Suprapubic skin (tissue), 4 donors: ENCODE results near the gene COX4I2. TPM values are rescaled to one million over a fixed set of nuclear protein-coding genes. Genes with fewer than 3 reads are reported as not detected.

Experiments
- DNase-seq, 2 donors: peaks; one replicate each; pipeline ENCODE4 v3.0.0-alpha.2; 2019; ENCODE audit warnings: low spot score in 2 of 2
- H3K27ac ChIP-seq: fragments of 200-600 bp; sonication (generic); one replicate; pipeline ENCODE4 v1.5.1; 2019
- H3K27me3 ChIP-seq: fragments of 200-600 bp; sonication (generic); one replicate; pipeline ENCODE4 v1.5.1; 2019
- H3K36me3 ChIP-seq: fragments of 200-600 bp; sonication (generic); one replicate; pipeline ENCODE4 v1.5.1; 2019
- H3K4me1 ChIP-seq: fragments of 200-600 bp; sonication (generic); one replicate; pipeline ENCODE4 v1.5.1; 2019
- H3K4me3 ChIP-seq: fragments of 200-600 bp; sonication (generic); one replicate; pipeline ENCODE4 v1.5.1; 2019; ENCODE audit warnings: mild to moderate bottlenecking
- H3K9me3 ChIP-seq: fragments of 200-600 bp; sonication (generic); one replicate; pipeline ENCODE4 v1.5.1; 2019
- EP300 ChIP-seq: sonication (generic); formaldehyde crosslinking; IDR thresholded peaks from one replicate; pipeline ENCODE4 v1.6.1; 2017; ENCODE audit warnings: antibody characterized with exemption
- POLR2A ChIP-seq, 2 donors: fragments of 450-650 bp; IDR thresholded peaks; one replicate each; pipeline ENCODE4 v1.6.1; 2017; ENCODE audit warnings: antibody characterized with exemption in 2 of 2, mild to moderate bottlenecking in 2 of 2, moderate library complexity in 2 of 2
- POLR2AphosphoS5 ChIP-seq, 3 donors: sonication (generic); formaldehyde crosslinking; IDR thresholded peaks; one replicate each; pipeline ENCODE4 v1.6.1; 2017; ENCODE audit warnings: antibody characterized with exemption in 3 of 3
- WGBS: methylation state at CpG from one replicate; pipeline ENCODE4 v1.1.5; 2018; 5-methylcytosine and 5-hydroxymethylcytosine counted together
- total RNA-seq, 4 donors: library from RNA; depleted of rRNA; stranded (reverse); fragments of >200 nt; gene quantifications; one replicate each; pipeline ENCODE4 v1.1.0, GENCODE V29; 2016
- TF ChIP-seq, protein P1 (sequence below), 2 donors: fragments of 200-600 bp in 1 of 2; fragments of 450-650 bp in 1 of 2; sonication (generic) in 1 of 2; IDR thresholded peaks; one replicate each; pipeline ENCODE4 v1.5.1; 2016 to 2019; ENCODE audit warnings: antibody characterized with exemption in 2 of 2, mild to moderate bottlenecking in 1 of 2, moderate library complexity in 1 of 2

Gene COX4I2
- total RNA-seq, 4 donors from 2014 or later, result 2.7 TPM; not detected in 3

DNA sequence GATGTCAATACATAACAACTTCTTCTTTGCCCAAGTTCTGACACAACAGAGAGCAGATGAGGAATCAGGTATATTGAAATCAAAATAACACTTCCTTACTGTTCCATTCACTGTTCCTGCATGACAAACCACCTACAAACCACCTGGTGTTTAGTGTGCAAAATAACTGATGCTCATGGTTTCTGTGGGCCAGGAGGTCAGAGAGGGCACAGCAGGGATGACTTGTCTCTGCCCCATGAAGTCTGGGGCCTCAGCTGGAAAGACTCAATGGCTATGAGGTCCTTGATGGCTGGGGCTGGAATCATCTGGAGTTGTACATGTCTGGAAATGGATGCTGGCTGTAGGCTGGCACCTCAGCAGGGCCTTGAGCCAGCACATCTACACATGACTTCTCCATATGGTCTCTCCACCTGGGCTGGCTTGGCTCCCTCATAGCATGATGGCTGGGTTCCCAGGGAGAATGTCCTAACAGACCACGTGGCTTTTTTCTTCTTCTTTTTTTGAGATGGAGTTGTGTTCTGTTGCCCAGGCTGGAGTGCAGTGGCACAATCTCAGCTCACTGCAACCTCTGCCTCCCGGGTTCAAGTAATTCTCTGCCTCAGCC, 7.4 kb upstream of the COX4I2 start:
- no peak overlapping the region for H3K4me3 ChIP-seq
- H3K4me1 ChIP-seq, result no peaks in the 10 kb centered on the region
- no peak overlapping the region for H3K27ac ChIP-seq
- no peak for DNase-seq
- 38% methylated on average over 2 of the region's 2 CpGs for WGBS
- H3K27me3 ChIP-seq, result no peaks in the 10 kb centered on the region
- TF ChIP-seq, protein P1, sequence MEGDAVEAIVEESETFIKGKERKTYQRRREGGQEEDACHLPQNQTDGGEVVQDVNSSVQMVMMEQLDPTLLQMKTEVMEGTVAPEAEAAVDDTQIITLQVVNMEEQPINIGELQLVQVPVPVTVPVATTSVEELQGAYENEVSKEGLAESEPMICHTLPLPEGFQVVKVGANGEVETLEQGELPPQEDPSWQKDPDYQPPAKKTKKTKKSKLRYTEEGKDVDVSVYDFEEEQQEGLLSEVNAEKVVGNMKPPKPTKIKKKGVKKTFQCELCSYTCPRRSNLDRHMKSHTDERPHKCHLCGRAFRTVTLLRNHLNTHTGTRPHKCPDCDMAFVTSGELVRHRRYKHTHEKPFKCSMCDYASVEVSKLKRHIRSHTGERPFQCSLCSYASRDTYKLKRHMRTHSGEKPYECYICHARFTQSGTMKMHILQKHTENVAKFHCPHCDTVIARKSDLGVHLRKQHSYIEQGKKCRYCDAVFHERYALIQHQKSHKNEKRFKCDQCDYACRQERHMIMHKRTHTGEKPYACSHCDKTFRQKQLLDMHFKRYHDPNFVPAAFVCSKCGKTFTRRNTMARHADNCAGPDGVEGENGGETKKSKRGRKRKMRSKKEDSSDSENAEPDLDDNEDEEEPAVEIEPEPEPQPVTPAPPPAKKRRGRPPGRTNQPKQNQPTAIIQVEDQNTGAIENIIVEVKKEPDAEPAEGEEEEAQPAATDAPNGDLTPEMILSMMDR (IDR thresholded peaks at IDR 0.05), result no peak
- TF ChIP-seq POLR2AphosphoS5 (IDR thresholded peaks at IDR 0.05), result no peak
- TF ChIP-seq POLR2A (IDR thresholded peaks at IDR 0.05), result no peak
- no peak for TF ChIP-seq EP300
- H3K9me3 ChIP-seq, result no peaks in the 10 kb centered on the region
- H3K36me3 ChIP-seq, result no peaks in the 10 kb centered on the region

DNA sequence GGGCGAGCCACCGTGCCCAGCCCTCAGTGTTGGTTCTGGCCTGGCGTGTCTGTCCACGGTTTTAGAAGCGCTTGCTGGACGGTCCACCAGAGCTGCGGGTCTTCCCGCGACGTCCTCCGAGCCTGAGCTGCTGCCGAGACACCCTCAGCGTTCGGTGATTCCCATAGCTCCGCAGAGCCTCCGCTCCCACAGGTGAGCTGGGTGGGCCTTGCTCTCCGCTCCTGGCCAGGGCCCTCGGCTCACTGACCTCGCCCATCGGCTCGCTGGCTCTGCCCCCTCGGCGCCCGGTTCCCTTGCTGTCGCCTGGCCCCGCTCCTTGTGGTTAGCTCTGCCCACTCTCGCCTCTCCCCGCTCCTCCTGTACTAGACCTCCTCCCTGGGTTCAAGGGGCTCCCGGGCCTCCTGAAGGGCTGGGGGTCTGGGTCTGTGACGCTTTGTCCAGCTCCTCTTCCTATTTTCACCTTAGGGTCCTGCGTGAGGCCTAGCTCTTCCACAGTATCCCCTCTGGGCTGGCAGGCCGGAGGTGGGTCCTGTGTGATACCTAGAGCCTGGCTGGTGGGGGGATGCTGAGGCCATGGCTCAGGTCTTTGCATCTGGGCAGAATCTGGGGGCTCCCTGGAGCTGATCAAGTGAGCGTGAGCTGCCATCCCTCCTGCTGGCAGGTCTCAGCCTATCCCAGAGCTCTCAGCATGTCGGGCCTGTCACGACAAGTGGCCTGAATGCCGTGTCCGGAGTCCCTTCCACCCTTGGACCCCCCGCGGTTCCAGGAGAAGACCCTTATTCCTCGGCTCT, 5.0 kb upstream of the COX4I2 start:
- no peak overlapping the region for H3K4me3 ChIP-seq
- no peaks in the 10 kb centered on the region for H3K36me3 ChIP-seq
- DNase-seq, result no peak
- H3K27me3 ChIP-seq, result no peaks in the 10 kb centered on the region
- H3K4me1 ChIP-seq, result no peaks in the 10 kb centered on the region
- no peaks in the 10 kb centered on the region for H3K9me3 ChIP-seq
- TF ChIP-seq POLR2AphosphoS5 (IDR thresholded peaks at IDR 0.05) (no peak), EP300 (no peak), POLR2A (IDR thresholded peaks at IDR 0.05) (no peak)
- TF ChIP-seq, protein P1 (IDR thresholded peaks at IDR 0.05), result no peak
- no peak overlapping the region for H3K27ac ChIP-seq
- 89% methylated on average over 40 of the region's 40 CpGs for WGBS

GRCh38 chr20:31633339-31633914, 4.3 kb upstream of the COX4I2 start:
- Histone ChIP-seq H3K9me3 (no peaks in the 10 kb centered on the region), H3K27ac (no peak overlapping the region), H3K36me3 (no peaks in the 10 kb centered on the region), H3K4me1 (no peaks in the 10 kb centered on the region), H3K4me3 (no peak overlapping the region), H3K27me3 (no peaks in the 10 kb centered on the region)
- 77% methylated on average over 9 of the region's 14 CpGs for WGBS
- no peak for DNase-seq
- no peak for TF ChIP-seq EP300
- TF ChIP-seq POLR2AphosphoS5 (IDR thresholded peaks at IDR 0.05), result no peak
- TF ChIP-seq POLR2A (IDR thresholded peaks at IDR 0.05), result no peak
- TF ChIP-seq, protein P1 (IDR thresholded peaks at IDR 0.05), result no peak

- 81% methylated on average over 3 of the region's 4 CpGs for WGBS
- DNase-seq, result no peak
Measured at GRCh38 chr20:31638317-31638716, 605 bp downstream of the COX4I2 start.

More at GRCh38 chr20:31638317-31638716, 605 bp downstream of the COX4I2 start:
- Histone ChIP-seq H3K27me3 (no peaks in the 10 kb centered on the region), H3K4me3 (peak overlapping the region; percentile 21), H3K27ac (no peak overlapping the region), H3K9me3 (no peaks in the 10 kb centered on the region), H3K4me1 (no peaks in the 10 kb centered on the region), H3K36me3 (no peaks in the 10 kb centered on the region)
- no peak for TF ChIP-seq EP300
- TF ChIP-seq POLR2A (IDR thresholded peaks at IDR 0.05), result no peak
- TF ChIP-seq, protein P1 (IDR thresholded peaks at IDR 0.05), result no peak
- TF ChIP-seq POLR2AphosphoS5 (IDR thresholded peaks at IDR 0.05), result no peak
